ENCODE results near the gene XCR1. TPM values are rescaled to one million over a fixed set of nuclear protein-coding genes. Genes with fewer than 3 reads are reported as not detected.

Gene XCR1
- total and polyA plus RNA-seq, 2 of the 8 experiments (the other 6 are each of a cell fraction or from before 2014, with no cell fraction given), result 0.53 TPM; not detected in 1

GRCh38 chr3:45983770-45984169 lies 43.5 kb downstream of the XCR1 start (continued):
- TF ChIP-seq CHD7 (IDR thresholded peaks at IDR 0.05; ENCODE audit: insufficient replicate concordance, low read length) (no peak), JUN (IDR thresholded peaks at IDR 0.05; ENCODE audit: low read depth, low read length) (no peak), SRF (IDR thresholded peaks at IDR 0.05; ENCODE audit: low read depth, low read length) (no peak), EGR1 (IDR thresholded peaks at IDR 0.05; ENCODE audit: borderline replicate concordance, low read depth, low read length) (no peak), BRCA1 (IDR thresholded peaks at IDR 0.05; ENCODE audit: low read depth, low read length) (no peak)

Data from H1 (cell line).